ENCODE data around the gene ARHGEF28.

Gene ARHGEF28

DNA sequence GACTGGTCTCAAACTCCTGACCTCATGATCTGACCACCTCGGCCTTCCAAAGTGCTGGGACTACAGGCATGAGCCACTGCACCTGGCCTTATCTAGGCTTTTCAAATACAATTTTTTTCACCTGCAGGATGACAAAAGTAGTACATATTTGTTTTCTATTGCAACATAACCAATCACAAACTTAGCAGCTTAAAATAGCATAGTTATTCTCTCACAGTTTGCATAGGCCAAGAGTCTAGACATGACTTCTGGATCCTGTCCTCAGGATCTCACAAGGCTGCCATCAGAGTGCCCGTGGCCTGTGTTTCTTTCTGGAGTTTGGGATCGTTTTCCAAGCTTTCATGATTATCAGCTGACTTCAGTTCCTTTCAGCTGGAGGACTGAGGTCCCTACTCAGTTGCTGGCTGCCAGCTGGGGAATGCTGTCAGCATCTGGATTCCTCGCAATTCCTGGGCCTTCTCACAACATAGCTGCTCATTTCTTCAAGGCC is 348.9 kb downstream of the ARHGEF28 start:
- DNase-seq: no peak

- no peak for DNase-seq
Measured at GRCh38 chr5:73975845-73976244, 349.8 kb downstream of the ARHGEF28 start.

DNA sequence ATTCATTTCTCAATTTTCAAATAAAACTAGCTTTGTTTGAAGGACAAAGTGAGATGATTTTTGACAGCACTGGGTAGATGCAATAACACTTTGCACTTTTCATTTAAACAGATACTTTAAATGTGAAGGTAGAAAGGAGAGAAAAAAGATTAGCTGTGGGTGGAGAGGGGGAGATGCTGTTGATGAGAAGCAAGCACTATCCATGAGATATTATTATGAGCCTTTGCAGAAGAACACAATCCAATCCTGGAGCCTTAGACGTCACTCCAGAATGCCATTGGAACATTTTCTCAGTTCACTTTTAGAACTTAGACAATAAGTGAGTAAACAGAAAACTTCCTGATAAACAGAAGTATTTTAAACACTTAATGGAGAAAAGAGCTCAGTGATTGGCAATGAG is 351.1 kb downstream of the ARHGEF28 start:
- DNase-seq: no peak

DNA sequence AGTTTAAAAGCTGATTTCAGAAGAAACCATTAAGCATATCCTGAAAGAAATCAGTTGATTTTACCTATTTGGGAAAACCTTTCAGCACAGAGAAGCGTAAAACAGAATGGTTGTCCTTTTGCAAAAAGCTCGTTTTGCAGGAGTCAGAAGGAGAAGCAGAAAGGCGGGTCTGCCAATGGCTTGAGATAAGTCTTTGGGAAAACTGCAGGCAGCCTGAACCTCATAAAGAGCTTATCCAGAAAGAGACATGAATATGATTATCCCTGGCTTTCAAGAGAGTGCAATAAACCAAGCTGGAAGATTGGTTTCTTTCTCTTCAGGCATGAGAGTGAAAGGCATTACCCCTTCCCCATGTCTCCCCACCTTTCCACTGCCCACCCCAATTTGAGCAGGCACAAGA is 353.3 kb downstream of the ARHGEF28 start:
- DNase-seq: no peak

DNA sequence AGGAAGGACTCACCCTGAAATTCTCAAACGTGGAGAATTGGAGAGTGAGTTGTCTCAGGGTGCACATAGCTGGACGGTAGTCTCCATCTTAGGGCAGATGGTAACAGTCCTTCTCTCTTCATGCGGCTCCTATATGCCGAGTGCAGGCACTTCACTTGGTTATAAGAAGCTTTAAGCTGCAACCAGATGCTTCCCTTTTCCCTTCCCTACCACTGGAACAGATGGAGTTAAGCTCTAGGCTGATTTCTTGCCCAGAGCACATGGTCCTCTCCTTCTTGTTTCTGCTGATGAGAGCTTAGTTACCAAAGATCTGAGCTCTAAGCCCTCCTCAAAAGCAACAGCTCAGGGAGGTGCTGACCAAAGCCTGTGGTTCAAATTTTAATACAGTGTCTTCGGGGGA is 355.7 kb downstream of the ARHGEF28 start:
- no peak for DNase-seq

- DNase-seq: no peak
Measured at GRCh38 chr5:73983644-73984043, 357.6 kb downstream of the ARHGEF28 start.

GRCh38 chr5:73985145-73985544 is 359.1 kb downstream of the ARHGEF28 start:
- DNase-seq: no peak

DNA sequence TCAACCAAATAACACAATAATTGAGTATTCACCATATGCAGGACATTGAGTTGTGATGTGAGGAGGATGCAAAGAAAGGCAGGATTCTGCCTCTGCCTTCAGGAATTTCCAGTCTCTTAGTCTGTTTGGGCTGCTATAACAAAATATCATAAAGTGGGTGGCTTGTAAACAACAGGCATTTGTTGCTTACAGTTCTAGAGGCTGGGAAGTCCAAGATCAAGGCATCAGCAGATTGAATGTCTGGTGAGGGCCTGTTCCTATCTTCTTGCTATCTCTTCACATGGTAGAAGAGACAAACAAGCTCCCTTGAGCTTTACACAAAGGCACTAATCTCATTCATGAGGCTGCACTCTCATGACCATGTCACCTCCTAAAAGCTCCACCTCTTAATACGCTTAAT is 360.7 kb downstream of the ARHGEF28 start:
- no peak for DNase-seq

GRCh38 chr5:73987915-73988314 is 361.9 kb downstream of the ARHGEF28 start:
- DNase-seq: no peak

GRCh38 chr5:73989956-73990355 is 364.0 kb downstream of the ARHGEF28 start:
- DNase-seq: no peak

Data from RPMI8226 (cell line).